Ecto neural progenitor cell (in vitro differentiated cells): Measurements from ENCODE around the gene MIF4GD.
"Not testable (repeated sequence)": the region's sequence is repeated elsewhere in the genome, so short reads cannot be mapped to it uniquely, and the experiment has no call there.

Source experiments
- DNase-seq: peaks from one replicate; pipeline ENCODE4 v3.0.0-alpha.2; 2018; ENCODE audit warnings: low spot score

Gene MIF4GD

DNA sequence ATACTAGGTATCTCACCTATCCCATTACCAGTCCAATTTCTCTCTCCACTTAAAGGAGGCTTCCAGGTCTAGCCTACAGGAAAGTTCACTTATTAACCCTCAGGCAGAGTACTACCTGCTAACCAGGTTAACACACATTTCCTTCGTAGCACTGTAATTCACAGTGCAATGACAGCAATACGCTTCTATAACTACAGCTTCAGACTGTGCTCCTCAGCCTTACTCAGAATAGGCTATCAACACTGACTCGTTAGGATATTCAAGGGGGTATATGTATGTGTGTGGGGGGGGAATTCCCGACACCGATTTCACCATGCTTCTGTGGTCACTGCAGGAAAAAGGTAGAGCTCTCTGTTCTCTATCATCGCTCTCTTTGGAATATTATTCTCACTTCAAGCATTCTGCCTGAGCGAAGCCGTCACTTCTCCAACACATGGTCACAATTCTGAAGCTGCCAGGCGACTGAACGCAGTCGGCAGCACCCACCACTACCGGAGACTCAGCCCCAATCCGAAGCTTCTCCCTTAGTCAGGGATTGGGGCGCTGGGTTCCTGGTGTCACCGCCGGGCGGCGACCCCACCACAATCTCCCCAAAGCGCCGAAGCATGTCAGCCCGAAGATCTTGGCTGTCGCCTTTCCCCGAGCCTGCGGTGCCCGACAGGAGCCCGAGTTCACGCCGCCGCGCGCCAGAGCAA is 10.2 kb downstream of the MIF4GD start:
- no peak for DNase-seq

DNA sequence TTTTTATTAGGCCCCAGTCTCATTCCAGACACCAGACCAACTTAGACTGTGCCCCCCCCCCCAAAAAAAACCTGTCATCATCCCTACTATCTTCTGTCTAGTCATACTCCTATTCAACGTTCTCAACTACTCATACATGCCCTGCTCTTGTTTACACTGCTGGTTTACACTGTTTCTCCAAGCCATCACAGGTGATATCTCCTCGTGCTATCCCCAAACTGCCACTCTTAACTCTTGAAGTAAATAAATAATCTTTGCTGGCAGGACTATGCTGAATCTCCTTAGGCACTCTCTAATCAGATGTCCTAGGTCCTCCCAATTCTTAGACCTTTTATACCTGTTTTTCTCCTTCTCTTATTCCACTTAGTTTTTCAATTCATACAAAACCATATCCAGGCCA is 13.8 kb downstream of the MIF4GD start:
- not testable (repeated sequence) for DNase-seq

DNA sequence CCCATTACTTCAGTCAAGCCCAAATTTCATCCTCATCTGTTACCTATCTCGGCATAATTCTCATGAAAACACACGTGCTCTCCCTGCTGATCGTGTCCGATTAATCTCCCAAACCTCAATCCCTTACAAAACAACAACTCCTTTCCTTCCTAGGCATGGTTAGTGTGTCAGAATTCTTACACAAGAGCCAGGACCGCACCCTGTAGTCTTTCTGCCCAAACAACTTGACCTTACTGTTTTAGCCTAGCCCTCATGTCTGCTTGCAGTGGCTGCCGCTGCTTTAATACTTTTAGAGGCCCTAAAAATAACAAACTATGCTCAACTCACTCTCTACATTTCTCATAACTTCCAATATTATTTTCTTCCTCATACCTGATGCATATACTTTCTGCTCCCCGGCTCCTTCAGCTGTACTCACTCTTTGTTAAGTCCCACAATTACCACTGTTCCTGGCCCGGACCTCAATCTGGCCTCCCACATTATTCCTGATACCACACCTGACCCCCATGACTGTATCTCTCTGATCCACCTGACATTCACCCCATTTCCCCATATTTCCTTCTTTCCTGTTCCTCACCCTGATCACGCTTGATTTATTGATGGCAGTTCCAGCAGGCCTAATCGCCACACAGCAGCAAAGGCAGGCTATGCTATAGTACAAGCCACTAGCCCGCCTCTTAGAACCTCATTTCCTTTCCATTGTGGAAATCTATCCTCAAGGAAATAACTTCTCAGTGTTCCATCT is 14.9 kb downstream of the MIF4GD start:
- DNase-seq: not testable (repeated sequence)

DNA sequence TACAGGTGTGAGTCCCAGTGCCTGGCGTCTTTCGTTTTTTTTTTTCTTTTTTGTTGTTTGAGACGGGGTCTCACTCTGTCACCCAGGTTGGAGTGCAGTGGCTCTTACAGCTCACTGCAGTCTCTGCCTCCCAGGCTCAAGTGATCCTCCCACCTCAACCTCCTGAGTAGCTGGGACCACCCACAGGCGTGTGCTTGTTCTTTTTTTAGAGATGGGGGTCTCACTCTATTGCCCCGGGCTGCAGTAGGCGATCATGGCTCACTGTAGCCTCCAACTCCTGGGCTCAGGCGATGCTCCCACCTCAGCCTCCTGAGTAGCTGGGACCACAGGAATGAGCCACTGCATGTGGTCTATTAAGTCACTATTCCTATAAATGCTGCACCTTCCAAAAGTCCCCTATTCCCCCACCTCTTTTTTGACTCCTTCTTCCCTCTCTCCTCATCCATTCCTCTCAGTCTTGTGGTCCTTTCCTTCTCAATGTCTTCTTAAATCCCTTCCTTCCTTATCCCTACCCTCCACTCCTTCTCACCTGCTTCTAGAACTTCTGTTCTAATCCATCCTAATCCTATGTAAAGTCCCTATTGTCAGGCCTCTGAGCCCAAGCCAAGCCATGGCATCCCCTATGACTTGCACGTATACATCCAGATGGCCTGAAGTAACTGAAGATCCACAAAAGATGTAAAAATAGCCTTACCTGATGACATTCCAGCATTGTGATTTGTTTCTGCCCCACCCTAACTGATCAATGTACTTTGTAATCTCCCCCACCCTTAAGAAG is 18.8 kb downstream of the MIF4GD start:
- no peak for DNase-seq

DNA sequence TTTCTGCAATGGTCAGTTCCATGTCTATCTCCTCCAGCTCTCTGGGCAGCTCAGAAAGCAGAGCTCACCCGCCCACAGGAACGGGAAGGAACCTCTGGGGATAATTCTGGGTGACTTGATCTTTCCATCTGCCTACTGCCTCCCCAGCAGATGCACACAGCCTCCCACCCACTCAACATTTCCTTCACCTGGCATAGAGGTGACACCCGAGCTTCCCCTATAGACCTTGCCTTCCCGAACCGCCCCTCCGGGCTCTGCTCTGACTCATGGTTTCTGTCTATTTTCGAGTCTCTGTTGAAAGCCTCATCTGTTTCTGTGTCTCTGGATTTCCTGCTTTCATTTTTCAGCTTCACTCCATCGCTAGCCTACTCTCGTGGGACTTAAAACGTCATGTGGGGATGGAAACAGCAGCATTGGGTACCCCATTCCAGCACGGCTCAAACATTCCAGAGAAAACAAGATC is 21.0 kb downstream of the MIF4GD start:
- no peak for DNase-seq

DNA sequence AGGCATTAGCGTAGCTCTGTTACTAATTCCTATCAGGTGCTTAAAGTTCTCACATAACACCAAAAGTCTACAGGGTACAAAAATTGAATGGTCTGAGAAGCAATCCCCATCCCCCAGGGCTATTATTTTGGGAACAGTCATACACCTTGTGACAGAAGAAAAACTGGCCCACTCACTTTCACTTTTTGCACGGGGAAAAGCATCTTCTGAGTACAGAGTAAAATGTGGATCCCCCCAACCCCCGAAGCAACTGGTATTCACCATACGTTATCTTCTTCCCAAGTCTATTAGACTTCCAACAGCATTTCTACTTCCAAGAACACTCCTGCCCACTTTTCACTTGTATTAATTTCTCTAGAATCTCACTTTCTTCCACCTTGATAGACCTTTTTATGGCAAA is 21.5 kb downstream of the MIF4GD start:
- no peak for DNase-seq

DNA sequence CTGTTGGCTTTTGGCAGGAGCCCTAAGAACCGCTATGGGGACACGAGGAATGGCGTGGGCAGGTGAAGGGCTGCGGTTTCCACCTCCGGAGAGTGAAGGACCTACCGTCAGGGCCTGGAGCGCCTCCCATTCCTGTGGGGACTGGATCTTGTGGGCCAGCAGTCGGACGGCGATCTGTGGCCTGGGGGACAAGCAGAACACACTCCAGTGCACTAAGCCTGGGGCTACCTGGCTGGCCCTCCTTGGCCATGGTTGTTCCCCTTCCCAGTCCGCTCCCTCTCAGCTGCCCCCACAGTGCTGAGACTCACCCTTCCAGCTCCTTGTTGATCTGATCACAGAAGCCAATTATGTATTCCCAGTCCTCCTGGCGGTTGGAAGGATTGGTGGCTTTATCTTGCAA is 24.6 kb downstream of the MIF4GD start:
- no peak for DNase-seq

DNA sequence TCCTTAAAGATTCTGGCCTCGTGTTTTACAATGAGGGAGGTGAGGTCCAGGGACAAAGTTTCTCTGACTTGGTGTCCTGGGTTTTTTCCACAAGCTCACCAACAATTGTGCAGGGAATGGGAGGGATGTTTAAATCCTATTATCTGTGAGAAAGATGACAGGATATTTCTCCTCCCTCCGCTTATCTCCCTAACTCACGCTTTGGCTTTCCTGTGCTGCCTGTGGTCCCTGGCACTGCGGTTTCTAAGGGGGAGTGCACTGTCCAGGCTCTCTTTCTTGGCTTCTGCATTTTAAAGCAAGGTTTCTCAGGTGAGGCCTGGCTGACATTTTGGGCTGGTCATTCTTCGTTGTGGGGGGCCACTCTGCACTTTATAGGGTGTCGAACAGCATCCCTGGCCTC is 26.0 kb downstream of the MIF4GD start:
- DNase-seq: no peak

DNA sequence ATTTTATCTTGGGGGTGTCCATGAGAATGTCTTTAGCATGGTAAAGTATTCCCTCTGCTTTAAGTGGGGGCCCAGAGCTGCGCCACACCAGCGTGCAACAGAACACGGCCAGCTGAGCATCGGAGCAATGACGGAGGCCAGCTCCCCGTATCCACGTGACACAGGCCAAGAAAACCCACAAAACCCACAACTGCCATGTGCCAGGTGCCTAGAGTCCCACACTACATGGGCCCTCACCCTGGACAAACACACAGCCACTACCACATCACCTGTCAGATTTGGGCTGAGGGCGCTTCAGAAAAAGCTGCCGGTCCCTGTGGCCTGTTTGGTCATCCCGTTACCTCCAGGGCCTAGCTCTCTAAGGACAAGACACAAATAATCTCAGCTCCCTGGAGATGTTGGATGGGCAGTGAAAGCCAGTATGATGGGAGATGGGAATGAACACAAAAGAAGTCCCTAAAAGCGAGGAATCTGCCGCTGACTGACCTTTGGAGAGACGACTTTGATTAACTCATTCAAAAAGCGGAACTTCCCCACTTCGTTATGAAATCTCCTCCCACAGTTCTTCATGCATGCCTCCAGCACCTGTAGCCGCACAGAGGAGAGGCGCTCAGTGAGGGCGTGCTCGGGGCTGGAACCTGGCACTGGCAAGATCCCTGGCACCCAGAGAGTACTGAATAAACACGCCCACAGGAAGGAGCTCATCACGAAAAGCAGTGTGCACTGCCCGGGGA is 26.7 kb downstream of the MIF4GD start:
- no peak for DNase-seq

DNA sequence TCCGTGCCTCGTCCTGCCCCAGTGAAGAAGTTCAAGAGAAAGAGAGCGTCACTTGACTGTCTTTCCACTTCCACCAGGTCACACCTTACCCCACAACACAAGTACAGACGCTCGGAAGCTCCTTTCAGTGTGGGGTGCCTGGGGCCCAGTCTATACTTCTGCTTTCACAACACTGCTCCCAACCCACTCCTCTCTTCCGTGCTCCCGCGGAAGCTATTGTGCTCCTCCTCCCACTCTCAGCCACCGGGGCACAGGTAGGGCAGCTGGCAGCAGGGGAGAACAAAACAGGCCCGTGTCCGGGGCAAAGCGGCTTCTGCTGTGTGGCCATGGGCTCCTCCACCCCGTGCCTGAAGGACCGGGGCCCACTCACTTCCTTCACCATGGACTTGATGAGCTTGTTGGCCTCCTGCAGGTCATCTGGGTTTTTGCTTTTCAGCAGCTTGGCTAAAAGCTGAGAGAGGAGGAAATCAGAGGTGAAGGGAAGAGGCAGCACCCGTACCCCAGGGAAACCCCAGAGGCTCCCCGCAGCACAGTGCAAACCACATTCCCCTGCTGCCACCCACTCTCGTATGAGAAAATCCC is 28.5 kb downstream of the MIF4GD start:
- no peak for DNase-seq

DNA sequence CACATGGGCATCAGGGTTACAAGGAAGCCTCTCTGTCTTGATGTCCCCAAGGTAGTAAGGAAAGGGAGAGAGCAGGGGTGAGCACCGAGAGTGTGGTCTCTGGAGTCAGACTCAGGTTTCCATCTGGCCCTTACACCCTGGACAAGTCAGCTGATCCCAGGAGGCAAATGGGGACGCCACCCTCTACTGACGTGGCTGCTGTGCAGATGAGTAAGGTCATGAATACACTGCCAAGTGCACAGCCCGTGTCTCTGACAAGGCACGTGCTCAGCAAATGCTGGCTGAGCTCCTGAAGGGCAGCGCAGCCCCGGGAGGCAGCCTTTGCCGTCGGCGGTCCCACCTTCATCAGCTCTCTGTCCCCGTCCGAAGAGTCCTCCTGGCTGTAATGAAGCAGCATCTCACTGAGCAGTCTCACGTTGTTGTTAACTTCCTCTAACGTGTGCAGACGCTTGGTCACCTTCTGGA is 29.0 kb downstream of the MIF4GD start:
- DNase-seq: no peak

DNA sequence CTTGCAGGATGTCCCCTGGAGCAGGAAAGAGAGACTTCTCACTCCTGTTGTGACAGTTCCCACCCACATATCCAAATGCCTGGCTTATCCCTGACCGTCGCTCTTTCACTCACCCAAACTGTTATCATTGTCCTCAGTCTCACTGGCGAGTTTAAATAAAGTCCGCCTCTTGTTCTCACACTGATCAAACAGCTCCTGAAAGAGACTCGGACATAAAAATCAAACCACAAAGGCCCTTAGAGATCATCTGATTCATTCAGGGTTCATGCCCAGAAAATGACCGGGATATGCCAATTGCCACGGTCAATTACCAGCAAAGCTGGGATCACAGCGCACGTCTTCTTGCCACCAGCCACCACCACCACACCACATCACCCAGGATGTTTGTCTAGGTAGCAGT is 29.5 kb downstream of the MIF4GD start:
- no peak for DNase-seq

DNA sequence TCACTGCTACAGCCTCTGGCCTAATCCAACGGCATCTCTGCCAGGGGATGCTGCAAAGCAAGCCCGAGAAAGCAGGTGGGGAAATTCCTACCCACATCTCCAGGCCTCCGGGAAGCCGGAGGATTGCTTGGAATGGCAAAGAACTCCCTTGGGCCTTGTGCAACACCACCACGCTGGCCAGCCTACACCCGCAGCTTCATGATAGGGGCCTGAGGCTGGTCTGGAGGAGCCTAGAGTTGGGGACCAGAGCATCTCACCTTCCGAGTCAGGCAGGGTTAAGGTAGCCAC is 29.9 kb downstream of the MIF4GD start:
- no peak for DNase-seq

DNA sequence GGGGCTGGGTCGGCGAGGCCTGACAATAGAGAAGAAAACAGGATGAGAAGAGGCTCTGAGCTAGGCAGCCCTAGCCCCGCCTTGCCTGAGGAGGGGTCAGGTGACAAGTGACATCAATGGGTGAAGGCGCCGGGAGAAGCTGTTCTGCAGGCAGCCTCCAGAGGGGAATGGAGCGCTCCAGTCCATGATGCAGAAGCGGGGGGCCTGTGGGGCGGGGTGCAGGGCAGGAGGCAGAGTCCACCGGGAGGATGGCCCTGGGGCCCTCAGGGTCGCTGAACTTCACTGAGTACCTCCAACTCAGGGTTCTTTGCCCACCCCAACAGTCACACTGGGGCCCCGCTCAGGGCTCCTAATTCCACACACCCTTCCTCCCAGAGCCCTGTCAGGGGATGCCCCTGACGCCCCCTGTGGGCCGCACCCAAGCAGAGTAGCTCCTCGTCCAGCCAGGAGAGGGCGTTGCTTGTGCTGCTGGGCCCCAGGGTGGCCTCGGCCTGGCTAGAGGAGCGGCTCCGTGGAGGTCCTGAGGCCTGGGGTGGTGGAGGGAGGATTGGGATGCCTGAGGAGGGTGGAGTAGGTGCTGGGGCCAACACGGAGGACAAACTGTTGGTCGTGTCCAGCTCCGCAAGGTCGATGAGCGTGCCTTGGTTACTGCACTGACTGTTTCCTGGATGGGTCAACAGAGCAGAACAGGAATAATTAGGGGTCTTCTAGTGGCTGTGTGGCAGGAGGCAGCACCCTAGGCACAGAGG is 30.5 kb downstream of the MIF4GD start:
- DNase-seq: peak; percentile 89

DNA sequence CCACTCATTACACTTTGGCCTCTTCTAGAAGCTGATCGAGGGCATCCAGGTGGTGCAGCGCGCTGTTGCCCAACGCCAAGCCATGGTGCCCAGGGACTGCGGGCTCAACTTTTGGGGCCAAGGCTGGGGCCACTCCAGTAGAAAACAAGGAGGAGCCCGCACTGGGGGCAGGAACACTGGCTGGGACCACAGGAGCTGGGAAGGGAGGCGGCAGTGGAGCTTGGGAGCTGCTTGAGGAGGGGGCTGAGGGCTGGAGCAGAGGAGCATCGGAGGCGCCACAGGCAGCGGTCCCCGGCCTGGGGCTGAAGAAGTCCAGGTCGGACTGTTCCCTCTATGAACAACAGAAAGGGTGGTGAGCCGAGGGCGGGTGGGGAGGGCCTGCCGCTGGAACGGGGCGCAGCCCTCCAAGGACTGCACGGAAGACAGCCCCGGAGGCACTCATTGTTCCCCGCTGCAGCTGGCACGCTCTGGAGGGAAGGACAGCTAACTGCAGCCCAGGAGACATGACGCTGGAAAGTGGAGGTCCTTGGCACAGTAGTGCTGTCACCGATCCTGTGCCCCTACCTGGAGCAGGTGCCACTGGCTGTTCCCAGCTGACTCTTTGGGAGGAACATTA is 31.1 kb downstream of the MIF4GD start:
- no peak for DNase-seq

DNA sequence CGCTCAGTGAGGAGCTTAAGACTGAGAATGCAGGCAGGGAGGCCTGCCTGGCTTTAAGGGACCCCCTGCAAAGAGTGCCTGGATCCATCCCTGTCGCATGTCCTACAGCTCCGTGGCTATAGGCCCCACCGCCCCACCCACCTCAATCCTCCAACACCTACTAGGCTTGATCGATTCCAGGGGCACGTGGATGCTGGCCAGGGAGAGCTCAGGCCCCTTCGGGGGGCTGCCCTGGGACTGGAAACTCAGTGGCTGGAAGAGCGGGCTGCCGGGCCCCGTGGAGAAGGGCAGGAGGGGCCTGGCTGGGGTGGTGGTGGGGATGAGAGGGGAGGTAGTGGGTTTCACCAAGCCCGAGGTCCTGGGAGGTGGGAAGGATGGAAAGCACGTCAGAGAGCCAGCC is 31.8 kb downstream of the MIF4GD start:
- DNase-seq: no peak

DNA sequence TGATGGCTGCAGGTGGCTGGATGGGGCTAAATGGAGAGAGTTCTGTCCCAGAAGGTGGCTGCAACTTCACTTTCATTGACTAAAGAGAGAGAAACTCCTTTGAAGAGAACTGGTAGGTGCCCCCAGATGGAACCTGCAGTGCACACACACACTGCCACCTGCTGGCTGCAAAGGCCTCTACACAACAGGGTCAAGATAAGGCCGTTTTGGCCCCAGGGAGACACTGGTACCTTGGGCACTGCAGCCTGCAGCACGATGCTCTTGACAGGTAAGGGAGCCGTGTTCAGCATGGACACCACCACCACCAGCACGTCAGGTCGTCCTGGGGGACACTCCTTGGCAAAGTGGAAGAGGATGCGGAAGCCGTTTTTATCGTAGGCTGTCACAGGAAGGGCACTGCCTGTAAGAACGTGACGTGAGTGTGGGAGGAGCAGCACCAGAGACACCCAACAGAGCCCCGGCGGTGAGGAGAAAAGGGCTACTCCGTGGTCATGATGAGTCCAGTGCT is 32.3 kb downstream of the MIF4GD start:
- DNase-seq: peak; percentile 75

DNA sequence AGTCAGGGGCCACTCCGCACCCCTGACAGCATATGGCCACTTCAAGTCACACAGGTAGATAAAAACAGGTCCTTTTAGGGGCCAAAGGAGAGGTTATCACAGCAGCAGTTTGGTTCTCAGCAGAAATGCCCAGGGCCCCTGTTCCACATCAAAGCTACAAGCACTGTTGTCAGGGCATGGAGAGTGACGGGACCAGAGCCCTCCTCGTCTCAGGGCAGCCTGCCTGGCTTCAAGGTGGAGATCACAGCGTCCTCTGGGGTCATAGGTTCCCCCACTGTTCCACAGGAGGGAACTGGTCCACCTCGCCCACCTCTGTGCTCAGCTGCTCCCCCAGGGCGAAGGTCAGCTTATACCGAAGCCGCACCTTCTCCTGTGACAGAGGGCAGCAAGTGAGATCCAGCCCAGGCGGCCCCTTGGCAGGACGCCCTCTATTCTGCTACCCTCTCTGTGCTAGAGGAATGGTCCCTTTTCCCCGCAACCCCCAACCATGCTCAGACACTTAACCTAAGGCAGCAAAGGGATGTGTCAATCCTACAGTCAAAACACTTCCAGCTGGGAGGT is 32.9 kb downstream of the MIF4GD start:
- DNase-seq: no peak

DNA sequence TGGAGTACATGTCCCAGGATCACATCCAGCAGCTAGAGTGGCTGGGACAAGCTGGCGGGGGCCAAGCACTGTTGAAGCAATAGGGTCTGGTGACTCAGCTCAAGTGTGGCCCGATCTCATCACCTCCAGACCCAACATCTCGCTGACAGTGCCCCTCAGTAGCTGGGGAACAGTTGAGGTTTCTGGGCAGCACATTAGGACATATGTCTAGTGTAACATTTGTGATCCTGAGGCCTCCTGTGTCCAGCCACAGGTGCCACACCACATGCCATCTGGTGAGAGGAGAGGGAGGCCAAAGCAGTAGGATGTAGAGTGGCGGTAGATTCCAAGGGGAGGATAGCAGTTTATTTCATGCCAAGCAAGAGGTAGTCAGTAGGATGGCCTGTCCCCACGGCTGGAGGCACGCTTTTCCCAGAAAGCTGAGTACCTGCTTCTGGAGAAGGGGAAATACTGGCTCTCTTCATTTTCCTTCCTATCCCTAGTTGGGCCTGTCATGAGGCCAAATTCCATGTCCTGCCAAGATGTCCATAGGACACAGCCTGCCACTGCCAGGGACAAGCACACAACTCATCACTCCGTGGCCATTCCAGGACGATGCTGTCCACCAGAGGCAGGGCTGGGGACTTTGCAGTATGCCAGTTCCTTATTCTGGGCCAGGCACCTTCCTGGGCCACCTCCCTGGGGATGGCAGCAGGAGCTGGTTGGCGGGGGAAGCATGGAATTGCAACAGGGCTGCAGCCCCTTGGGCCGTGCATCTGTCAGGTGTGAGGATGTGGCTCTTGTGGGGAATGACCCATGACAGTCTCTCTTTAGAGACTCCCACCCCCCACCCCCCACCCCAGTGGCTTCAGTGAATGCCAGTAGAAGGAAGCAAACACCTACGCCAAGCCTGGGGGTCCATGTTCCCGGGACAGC is 33.7 kb downstream of the MIF4GD start:
- no peak for DNase-seq
